Ovary (tissue), 3 donors: ENCODE measurements around the gene CSAG2.

Experiments used
- POLR2A ChIP-seq: fragments of 450-650 bp; IDR thresholded peaks from one replicate; pipeline ENCODE4 v1.6.1; 2017; ENCODE audit warnings: antibody characterized with exemption, mild to moderate bottlenecking, moderate library complexity
- TF ChIP-seq, protein P1 (sequence below), 3 donors: fragments of 450-650 bp in 2 of 3; fragments of 200-600 bp in 1 of 3; IDR thresholded peaks; one replicate each; pipeline versions ENCODE4 v1.5.1 to v1.8.0; 2016 to 2022; ENCODE audit warnings: antibody characterized with exemption in 3 of 3, mild to moderate bottlenecking in 1 of 3
- donor health status: DM: no; HTN: no; CAD: no.

DNA sequence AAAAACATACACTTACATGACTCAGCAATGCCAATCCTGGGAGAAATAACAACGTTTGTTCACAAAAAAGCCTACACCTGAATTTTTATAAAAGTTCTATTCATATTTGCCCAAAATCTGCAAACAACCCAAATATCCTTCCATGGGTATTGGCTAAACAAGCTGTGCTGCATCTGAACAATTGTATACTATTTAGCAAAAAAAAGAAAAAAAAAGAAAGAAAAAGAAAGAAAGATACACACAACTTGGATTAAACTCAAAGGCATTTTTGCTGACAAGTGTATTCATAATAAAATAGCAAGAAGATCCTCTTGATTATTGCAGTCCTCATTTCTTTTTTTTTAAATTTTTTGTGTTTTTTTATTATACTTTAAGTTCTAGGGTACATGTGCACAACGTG is 34.9 kb downstream of the CSAG2 start:
- TF ChIP-seq, protein P1, sequence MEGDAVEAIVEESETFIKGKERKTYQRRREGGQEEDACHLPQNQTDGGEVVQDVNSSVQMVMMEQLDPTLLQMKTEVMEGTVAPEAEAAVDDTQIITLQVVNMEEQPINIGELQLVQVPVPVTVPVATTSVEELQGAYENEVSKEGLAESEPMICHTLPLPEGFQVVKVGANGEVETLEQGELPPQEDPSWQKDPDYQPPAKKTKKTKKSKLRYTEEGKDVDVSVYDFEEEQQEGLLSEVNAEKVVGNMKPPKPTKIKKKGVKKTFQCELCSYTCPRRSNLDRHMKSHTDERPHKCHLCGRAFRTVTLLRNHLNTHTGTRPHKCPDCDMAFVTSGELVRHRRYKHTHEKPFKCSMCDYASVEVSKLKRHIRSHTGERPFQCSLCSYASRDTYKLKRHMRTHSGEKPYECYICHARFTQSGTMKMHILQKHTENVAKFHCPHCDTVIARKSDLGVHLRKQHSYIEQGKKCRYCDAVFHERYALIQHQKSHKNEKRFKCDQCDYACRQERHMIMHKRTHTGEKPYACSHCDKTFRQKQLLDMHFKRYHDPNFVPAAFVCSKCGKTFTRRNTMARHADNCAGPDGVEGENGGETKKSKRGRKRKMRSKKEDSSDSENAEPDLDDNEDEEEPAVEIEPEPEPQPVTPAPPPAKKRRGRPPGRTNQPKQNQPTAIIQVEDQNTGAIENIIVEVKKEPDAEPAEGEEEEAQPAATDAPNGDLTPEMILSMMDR (IDR thresholded peaks at IDR 0.05), result no peak
- no peak for TF ChIP-seq POLR2A
